Ectodermal cell (in vitro differentiated cells): Measurements from ENCODE around the gene RILP.

Source experiments
- H3K27ac ChIP-seq: 2 replicates; pipeline ENCODE4 v1.7.0; 2013; ENCODE audit warnings: mild to moderate bottlenecking, low read depth, low read length; ENCODE audit not compliant: insufficient read depth, poor library complexity, severe bottlenecking
- H3K27me3 ChIP-seq: 2 replicates; pipeline ENCODE4 v1.7.0; 2013; ENCODE audit warnings: mild to moderate bottlenecking, low read length; ENCODE audit not compliant: insufficient read depth, control insufficient read depth, poor library complexity, severe bottlenecking
- H3K36me3 ChIP-seq: one replicate; pipeline ENCODE4 v1.7.0; 2013; ENCODE audit warnings: low read length; ENCODE audit not compliant: control insufficient read depth, insufficient read depth
- H3K4me1 ChIP-seq: one replicate; pipeline ENCODE4 v1.7.0; 2013; ENCODE audit warnings: low read length; ENCODE audit not compliant: control insufficient read depth, insufficient read depth
- H3K4me3 ChIP-seq: 2 replicates; pipeline ENCODE4 v1.7.0; 2013; ENCODE audit warnings: low read depth, low read length, control low read depth; ENCODE audit not compliant: insufficient read depth
- H3K9me3 ChIP-seq: 2 replicates; pipeline ENCODE4 v1.7.0; 2013; ENCODE audit warnings: mild to moderate bottlenecking, low read length, moderate library complexity; ENCODE audit not compliant: control insufficient read depth
- WGBS, 2 experiments: methylation state at CpG; one replicate each; pipeline ENCODE4 v1.1.7; 2013; ENCODE audit warnings: missing lambda C conversion rate in 2 of 2; 5-methylcytosine and 5-hydroxymethylcytosine counted together

The RILP gene

DNA sequence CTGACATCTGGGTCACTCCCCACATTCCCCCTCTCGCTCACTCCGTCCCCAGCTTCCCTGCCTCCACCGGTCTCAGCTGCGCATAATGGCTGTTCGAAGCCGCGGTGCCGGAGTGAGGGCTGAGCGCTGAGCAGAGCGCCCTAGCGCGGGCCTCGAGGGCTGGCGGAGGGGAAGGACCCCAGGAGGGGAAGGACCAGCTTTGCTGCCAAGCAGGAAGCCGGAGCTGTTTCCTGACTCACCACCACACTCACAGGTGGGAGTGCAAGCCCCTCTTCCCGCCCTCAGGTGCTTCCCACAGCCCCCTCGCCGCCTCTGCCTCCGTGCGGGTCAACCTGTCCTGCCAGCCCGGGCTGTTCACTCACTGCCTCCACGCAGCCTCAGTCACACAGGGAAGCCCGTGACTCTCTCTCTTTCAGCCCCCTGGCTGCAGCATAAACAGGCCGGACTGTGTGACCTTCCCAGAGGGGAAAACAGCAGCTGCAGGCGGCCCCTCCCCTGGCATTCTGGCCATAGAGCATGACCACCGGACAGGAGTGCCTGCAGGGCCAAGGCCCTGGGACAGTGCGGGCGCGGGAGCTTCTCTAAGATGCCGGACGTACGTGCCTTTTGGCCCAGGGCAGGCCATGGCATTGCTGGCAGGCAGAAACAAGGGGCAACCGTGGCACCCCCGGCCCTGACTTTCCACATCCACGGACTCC lies 44.7 kb downstream of the RILP start:
- 71% methylated on average over 34 to 35 of the region's 35 CpGs for WGBS, 2 experiments
- Histone ChIP-seq H3K36me3 (peaks cover 8% of the 10 kb centered on the region), H3K27me3 (no peaks in the 10 kb centered on the region), H3K27ac (no peak overlapping the region), H3K9me3 (no peaks in the 10 kb centered on the region), H3K4me3 (no peak overlapping the region), H3K4me1 (peaks cover 28% of the 10 kb centered on the region)

DNA sequence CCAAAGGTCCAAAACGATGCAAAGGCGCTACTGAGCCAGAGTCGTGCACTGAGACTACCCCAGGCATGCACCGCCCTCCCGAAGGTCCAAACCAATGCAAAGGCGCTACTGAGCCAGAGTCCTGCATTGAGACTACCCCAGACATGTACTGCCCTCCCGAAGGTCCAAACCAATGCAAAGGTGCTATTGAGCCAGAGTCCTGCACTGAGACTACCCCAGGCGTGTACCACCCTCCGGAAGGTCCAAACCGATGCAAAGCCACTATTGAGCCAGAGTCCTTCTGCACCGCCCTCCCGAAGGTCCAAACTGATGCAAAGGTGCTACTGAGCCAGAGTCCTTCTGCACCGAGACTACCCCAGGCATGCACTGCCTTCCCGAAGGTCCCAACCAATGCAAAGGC lies 48.1 kb downstream of the RILP start:
- Histone ChIP-seq H3K27ac (no peak overlapping the region), H3K9me3 (no peaks in the 10 kb centered on the region), H3K4me1 (peaks cover 20% of the 10 kb centered on the region), H3K36me3 (peaks cover 8% of the 10 kb centered on the region), H3K27me3 (no peaks in the 10 kb centered on the region), H3K4me3 (no peak overlapping the region)
- 96 to 97% methylated on average over 14 of the region's 14 CpGs for WGBS, 2 experiments

GRCh38 chr17:1598399-1599095 lies 51.1 kb downstream of the RILP start:
- H3K27ac ChIP-seq, result no peak overlapping the region
- H3K27me3 ChIP-seq, result no peaks in the 10 kb centered on the region
- WGBS, 2 experiments, result 92 to 95% methylated on average over 8 of the region's 8 CpGs
- no peaks in the 10 kb centered on the region for H3K4me1 ChIP-seq
- no peak overlapping the region for H3K4me3 ChIP-seq
- no peaks in the 10 kb centered on the region for H3K9me3 ChIP-seq
- peaks cover 8% of the 10 kb centered on the region for H3K36me3 ChIP-seq

- no peaks in the 10 kb centered on the region for H3K9me3 ChIP-seq
- H3K36me3 ChIP-seq, result peaks cover 8% of the 10 kb centered on the region
- H3K27me3 ChIP-seq, result no peaks in the 10 kb centered on the region
- H3K4me3 ChIP-seq, result no peak overlapping the region
- no peak overlapping the region for H3K27ac ChIP-seq
- 92 to 94% methylated on average over 14 of the region's 14 CpGs for WGBS, 2 experiments
- H3K4me1 ChIP-seq, result no peaks in the 10 kb centered on the region
These were observed 51.8 kb downstream of the RILP start for GRCh38 chr17:1597861-1598342.
